Muscle of leg (tissue), 11 donors: ENCODE results near the gene PLXDC1. TPM values are rescaled to one million over a fixed set of nuclear protein-coding genes. Genes with fewer than 3 reads are reported as not detected.
"Not testable (repeated sequence)": the region's sequence is repeated elsewhere in the genome, so short reads cannot be mapped to it uniquely, and the experiment has no call there.

Experiments
- DNase-seq: peaks from one replicate; pipeline ENCODE4 v3.0.0; 2013
- H3K27ac ChIP-seq: one replicate; pipeline ENCODE4 v1.5.1; 2013; ENCODE audit warnings: mild to moderate bottlenecking, low read length, control low read depth
- H3K27me3 ChIP-seq: one replicate; pipeline ENCODE4 v1.6.1; 2013; ENCODE audit warnings: low read length; ENCODE audit not compliant: control insufficient read depth, insufficient read depth
- H3K36me3 ChIP-seq: one replicate; pipeline ENCODE4 v1.6.1; 2013; ENCODE audit warnings: low read length; ENCODE audit not compliant: control insufficient read depth, insufficient read depth
- H3K4me1 ChIP-seq: one replicate; pipeline ENCODE4 v1.6.1; 2013; ENCODE audit warnings: low read length; ENCODE audit not compliant: control insufficient read depth, insufficient read depth
- H3K4me3 ChIP-seq: one replicate; pipeline ENCODE4 v1.5.1; 2013; ENCODE audit warnings: low read length, control low read depth
- H3K9me3 ChIP-seq: replicated peaks from 2 replicates; pipeline ENCODE4 v1.6.1; 2013; ENCODE audit warnings: low read depth, low read length; ENCODE audit not compliant: control insufficient read depth
- WGBS: methylation state at CpG from one replicate; pipeline ENCODE4 v1.1.5; 2013; ENCODE audit warnings: missing lambda C conversion rate; ENCODE audit not compliant: insufficient coverage; 5-methylcytosine and 5-hydroxymethylcytosine counted together
- polyA plus RNA-seq, 8 donors: library from polyadenylated mRNA; unstranded; fragments of 120-200 nt; gene quantifications; one replicate each; pipeline versions ENCODE4 v1.2.1 to v1.2.3, GENCODE V29; 2013; ENCODE audit warnings: inconsistent platforms in 1 of 8, low replicate concordance in 1 of 8; ENCODE audit not compliant: insufficient read length in 8 of 8, insufficient read depth in 1 of 8
- total RNA-seq: library from RNA; stranded (reverse); fragments of 120-200 nt; gene quantifications from one replicate; pipeline ENCODE4 v1.2.4, GENCODE V29; 2013

Gene PLXDC1
- total and polyA plus RNA-seq, 9 donors = 2.0 to 8.7 (median 5.6) TPM

DNA sequence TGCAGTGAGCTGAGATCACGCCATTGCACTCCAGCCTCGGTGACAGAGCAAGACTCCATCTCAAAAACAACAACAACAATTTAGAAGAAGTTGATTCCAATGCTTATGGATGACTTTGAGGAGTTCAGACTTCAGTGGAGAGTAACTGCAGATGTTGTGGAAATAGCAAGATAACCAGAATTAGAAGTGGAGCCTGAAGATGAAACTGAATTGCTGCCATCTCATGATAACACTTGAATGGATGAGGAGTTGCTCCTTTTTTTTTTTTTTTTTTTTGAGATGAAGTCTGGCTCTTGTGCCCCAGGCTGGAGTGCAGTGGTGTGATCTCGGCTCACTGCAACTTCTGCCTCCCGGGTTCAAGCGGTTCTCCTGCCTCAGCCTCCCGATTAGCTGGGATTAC is 131.4 kb downstream of the PLXDC1 start:
- no CpG with 5 or more reads among the region's 6 CpGs for WGBS
- not testable (repeated sequence) for H3K36me3 ChIP-seq, H3K27me3 ChIP-seq, DNase-seq, H3K4me3 ChIP-seq, H3K9me3 ChIP-seq, H3K27ac ChIP-seq
- peaks cover 11% of the 10 kb centered on the region for H3K4me1 ChIP-seq

DNA sequence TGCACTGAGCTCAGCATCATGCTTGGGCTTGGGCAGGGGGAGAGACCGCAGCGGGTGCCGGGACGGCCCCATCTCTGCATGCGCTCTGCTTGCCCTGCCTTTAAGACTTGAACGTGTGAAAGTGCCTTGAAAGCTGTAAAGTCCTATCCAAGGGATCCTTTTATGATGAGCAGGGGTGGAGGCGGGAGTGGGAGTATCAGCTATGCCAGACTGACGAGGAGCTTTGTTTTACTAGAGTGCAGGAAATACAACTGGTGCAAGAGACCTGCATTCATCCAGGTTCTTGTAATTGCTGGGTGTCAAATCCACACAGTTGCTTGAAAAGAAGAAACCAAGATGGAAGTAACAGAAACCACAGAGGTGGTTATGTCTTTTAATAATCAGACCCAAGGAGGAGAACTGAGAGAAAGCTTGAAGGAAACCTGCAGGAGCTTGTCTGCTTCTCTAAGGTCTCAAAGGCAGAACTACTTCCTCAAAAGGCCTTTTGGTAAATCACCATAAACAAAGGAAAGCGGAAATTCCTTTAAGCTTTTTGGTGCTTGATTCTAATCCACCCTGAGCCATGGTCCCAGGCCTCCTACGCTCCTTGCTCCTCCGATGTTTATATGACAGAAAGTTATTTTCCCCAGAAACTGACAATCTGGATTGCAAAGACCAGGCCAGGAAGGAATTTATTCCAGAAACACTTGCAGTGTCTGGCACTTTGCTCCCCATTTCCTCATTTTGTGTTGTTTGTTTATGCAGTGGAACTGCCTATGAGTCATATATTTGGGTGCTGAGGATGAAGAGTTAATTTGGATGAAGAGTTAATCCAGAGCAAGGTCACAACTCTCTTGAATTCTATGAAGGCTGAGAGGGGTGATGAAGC is 132.9 kb downstream of the PLXDC1 start:
- no peak overlapping the region for H3K4me3 ChIP-seq
- no peak overlapping the region for H3K27ac ChIP-seq
- no peaks in the 10 kb centered on the region for H3K36me3 ChIP-seq
- WGBS = 44% methylated on average over 8 of the region's 11 CpGs
- H3K9me3 ChIP-seq = peaks cover 2% of the 10 kb centered on the region
- no peak for DNase-seq
- peaks cover 11% of the 10 kb centered on the region for H3K4me1 ChIP-seq
- peaks cover 2% of the 10 kb centered on the region for H3K27me3 ChIP-seq

DNA sequence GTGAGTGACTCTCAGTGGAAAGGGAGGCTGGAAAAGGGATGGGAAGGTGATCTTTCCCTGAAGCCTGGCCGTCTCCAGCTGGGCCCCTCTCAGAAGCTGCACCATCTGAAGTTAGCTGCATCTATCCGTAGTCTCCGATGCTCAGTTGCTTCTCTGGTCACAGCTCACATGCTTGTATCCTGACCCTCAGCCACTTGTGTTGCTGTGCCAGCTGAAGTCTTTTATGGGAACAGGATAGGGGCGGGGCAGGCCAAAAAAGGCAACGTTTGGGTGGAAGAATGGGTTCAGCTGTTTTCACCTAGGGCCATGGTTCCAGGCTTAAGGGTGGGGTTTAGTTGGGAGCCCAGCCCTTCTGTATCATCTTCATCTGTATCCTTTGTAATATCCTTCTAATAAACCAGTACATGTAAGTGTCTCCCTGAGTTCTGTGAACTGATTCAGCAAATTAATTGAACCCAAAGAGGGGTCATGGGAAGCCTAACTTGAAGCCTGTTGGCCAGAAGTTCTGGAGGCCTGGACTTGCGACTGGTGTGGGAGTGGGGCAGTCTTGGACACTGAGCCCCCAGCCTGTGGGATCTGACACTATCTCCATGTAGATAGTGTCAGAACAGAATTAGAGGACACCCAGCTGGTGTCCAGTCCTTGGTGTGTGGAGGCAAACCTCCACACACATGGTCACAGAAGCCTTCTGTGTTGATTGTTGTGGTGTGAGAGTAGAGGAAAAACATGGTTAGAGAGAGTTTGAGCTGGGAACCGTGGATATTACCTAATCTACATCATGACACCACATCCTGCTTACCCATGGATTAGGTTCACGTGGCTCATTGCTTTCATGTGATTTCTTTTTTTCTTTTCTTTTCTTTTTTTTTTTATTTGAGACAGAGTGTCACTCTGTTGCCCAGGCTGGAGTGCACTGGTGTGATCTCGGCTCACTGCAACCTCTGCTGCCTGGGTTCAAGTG is 135.0 kb downstream of the PLXDC1 start:
- Histone ChIP-seq H3K4me1 (peaks cover 11% of the 10 kb centered on the region), H3K4me3 (no peak overlapping the region), H3K9me3 (peaks cover 2% of the 10 kb centered on the region), H3K27ac (peak overlapping the region; percentile 54), H3K36me3 (no peaks in the 10 kb centered on the region), H3K27me3 (peaks cover 2% of the 10 kb centered on the region)
- 79% methylated on average over 2 of the region's 9 CpGs for WGBS
- DNase-seq = peak; percentile 33

DNA sequence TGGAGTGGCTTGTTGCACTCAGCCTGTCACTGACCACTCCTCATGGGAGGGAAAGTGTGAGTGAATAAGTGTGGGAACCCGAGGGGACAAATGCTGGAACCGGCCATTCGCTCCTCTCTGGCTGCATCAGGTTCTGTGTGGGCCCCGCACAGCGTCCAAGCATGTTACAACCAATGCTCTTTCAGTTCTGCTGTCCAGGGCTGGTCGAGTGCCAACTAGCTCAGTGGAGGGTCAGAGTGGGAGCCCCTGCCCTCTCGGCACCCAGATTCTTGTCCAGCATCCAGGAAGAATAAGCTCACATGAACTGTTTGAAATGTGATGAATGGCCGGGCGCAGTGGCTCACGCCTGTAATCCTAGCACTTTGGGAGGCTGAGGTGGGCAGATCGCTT is 135.9 kb downstream of the PLXDC1 start:
- 77% methylated on average over 6 of the region's 11 CpGs for WGBS
- Histone ChIP-seq H3K27ac (peak overlapping the region; percentile 20), H3K9me3 (peaks cover 2% of the 10 kb centered on the region), H3K36me3 (no peaks in the 10 kb centered on the region), H3K27me3 (peaks cover 2% of the 10 kb centered on the region), H3K4me3 (no peak overlapping the region), H3K4me1 (peaks cover 11% of the 10 kb centered on the region)
- DNase-seq = no peak

DNA sequence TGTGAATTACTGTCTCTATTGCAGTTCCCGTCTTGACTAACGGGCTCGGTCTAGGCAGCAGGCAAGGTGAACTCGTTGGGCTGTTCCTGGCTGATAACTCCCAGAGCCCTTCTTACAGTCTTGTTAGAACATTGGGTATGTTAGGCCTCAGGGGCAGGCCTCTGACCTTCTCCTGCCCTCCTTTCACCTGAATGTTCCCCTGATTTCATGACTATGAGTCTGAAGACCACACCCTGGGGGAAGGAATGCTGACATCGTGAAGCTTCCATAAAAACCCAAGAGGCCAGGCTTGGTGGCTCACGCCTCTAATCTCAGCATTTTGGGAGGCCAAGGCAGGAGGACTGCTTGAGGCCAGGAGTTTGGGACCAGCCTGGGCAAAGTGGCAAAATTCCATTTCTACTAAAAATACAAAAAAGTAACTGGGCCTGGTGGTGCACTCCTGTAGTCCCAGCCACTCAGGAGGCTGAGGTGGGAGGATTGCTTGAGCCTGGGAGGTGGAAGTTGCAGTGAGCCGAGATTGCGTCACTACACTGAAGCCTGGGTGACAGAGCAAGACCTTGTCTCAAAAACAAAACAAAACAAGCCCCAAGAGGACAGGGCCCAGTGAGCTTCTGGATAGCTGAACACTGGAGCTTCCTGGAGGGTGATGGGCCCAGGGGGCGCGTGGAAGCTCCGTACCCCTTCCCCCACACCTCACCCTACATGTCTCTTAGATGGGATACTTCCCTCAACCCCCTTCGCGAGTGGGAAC is 136.5 kb downstream of the PLXDC1 start:
- Histone ChIP-seq H3K36me3 (no peaks in the 10 kb centered on the region), H3K27me3 (peaks cover 2% of the 10 kb centered on the region), H3K4me3 (no peak overlapping the region), H3K9me3 (peaks cover 2% of the 10 kb centered on the region), H3K27ac (peak overlapping the region; percentile 20), H3K4me1 (peaks cover 11% of the 10 kb centered on the region)
- DNase-seq = no peak
- 63% methylated on average over 3 of the region's 13 CpGs for WGBS

DNA sequence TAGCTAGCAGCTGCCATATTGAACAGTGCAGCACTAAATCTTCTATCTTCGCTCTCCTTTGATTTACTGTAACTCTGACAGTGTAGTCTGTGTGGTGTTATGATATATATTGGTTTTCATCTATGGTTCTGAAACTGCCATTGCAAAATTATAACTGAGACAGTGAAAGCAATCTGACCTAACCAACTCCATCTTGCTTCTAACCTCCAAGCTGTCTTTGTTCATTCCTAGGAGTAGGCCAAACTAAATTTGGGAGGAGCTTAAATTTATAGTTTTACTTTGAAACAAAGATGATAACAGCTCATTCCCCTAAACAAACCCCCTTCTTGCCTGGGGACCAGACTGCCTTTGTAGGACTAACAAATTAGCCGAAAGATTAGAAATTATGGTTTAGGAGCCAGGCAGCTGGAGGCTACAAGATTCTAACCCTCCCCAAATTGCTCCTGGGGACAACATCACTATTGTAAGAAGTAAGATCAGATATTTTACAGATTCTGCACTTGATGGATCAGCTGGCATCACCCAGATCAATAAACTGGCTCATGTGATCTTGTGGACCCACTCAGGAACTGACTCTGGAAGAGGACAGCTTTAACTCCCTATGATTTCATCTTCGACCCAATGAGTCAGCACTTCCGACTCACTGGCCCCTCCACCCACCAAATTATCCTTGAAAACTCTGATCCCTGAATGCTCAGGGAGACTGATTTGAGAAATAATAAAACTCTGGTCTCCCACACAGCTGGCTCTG is 137.2 kb downstream of the PLXDC1 start:
- H3K27ac ChIP-seq = no peak overlapping the region

More for the DNA sequence above, 137.2 kb downstream of the PLXDC1 start:
- Histone ChIP-seq H3K4me3 (no peak overlapping the region), H3K36me3 (no peaks in the 10 kb centered on the region), H3K4me1 (peaks cover 11% of the 10 kb centered on the region), H3K9me3 (peaks cover under 1% of the 10 kb centered on the region), H3K27me3 (peaks cover 2% of the 10 kb centered on the region)
- no CpG with 5 or more reads among the region's 4 CpGs for WGBS
- DNase-seq = no peak

Other genes with a start within 250 kb of the PLXDC1 start
- not detected for gene FBXO47, start 184.2 kb downstream of the PLXDC1 start, total RNA-seq
- not detected for gene FBXO47, start 184.2 kb downstream of the PLXDC1 start, polyA plus RNA-seq
- gene ARL5C, start 14.5 kb upstream of the PLXDC1 start, total RNA-seq = 0.31 TPM
- under 1 TPM in 5 of 8 donors, not detected in 3; 0.24 to 0.53 (median 0.37) TPM for gene ARL5C, start 14.5 kb upstream of the PLXDC1 start, polyA plus RNA-seq
- 151 TPM for gene CACNB1, start 46.0 kb upstream of the PLXDC1 start, total RNA-seq
- 100 to 1,000 TPM; 114 to 227 (median 200) TPM for gene CACNB1, start 46.0 kb upstream of the PLXDC1 start, polyA plus RNA-seq
- 4,258 TPM for gene RPL19, start 48.6 kb upstream of the PLXDC1 start, total RNA-seq
- 1,000 to 10,000 TPM; 2,380 to 3,083 (median 2,667) TPM for gene RPL19, start 48.6 kb upstream of the PLXDC1 start, polyA plus RNA-seq
- 0.04 TPM for gene STAC2, start 74.3 kb upstream of the PLXDC1 start, total RNA-seq
- under 1 TPM; 0.09 to 0.30 (median 0.20) TPM for gene STAC2, start 74.3 kb upstream of the PLXDC1 start, polyA plus RNA-seq
- gene FBXL20, start 250.0 kb upstream of the PLXDC1 start, total RNA-seq = 8.1 TPM
- 1 to 10 TPM; 5.0 to 7.2 (median 5.9) TPM for gene FBXL20, start 250.0 kb upstream of the PLXDC1 start, polyA plus RNA-seq